H9 (cell line): Measurements from ENCODE around the gene MAST4. TPM values are rescaled to one million over a fixed set of nuclear protein-coding genes. Genes with fewer than 3 reads are reported as not detected.

Experiments
- DNase-seq: peaks from one replicate; pipeline ENCODE4 v3.0.0-alpha.2; 2017
- H2AFZ ChIP-seq: one replicate; pipeline ENCODE4 v1.6.1; 2013; ENCODE audit warnings: mild to moderate bottlenecking, low read length, control low read depth, moderate library complexity
- H2AK5ac ChIP-seq: 2 replicates; pipeline ENCODE4 v1.6.1; 2013; ENCODE audit warnings: low read length, control low read depth, mixed read lengths; ENCODE audit not compliant: insufficient read length
- H2BK120ac ChIP-seq: one replicate; pipeline ENCODE4 v1.6.1; 2013; ENCODE audit warnings: low read depth, mild to moderate bottlenecking, low read length, control low read depth, inconsistent platforms; ENCODE audit not compliant: poor library complexity, severe bottlenecking
- H2BK12ac ChIP-seq: 2 replicates; pipeline ENCODE4 v1.6.1; 2013; ENCODE audit warnings: low read length, control low read depth, mixed read lengths, low read depth; ENCODE audit not compliant: insufficient read length
- H2BK15ac ChIP-seq: 2 replicates; pipeline ENCODE4 v1.6.1; 2013; ENCODE audit warnings: low read depth, low read length, control low read depth
- H2BK20ac ChIP-seq: one replicate; pipeline ENCODE4 v1.6.1; 2013; ENCODE audit warnings: low read depth, mild to moderate bottlenecking, low read length, control low read depth, inconsistent platforms; ENCODE audit not compliant: poor library complexity, severe bottlenecking
- H2BK5ac ChIP-seq: 2 replicates; pipeline ENCODE4 v1.6.1; 2013; ENCODE audit warnings: low read length, control low read depth, mixed read lengths; ENCODE audit not compliant: insufficient read length
- H3K14ac ChIP-seq: 2 replicates; pipeline ENCODE4 v1.6.1; 2013; ENCODE audit warnings: low read length, control low read depth; ENCODE audit not compliant: insufficient read depth
- H3K18ac ChIP-seq: 2 replicates; pipeline ENCODE4 v1.6.1; 2013; ENCODE audit warnings: low read depth, mild to moderate bottlenecking, mixed read lengths, low read length, control low read depth; ENCODE audit not compliant: insufficient read length
- H3K23ac ChIP-seq: 2 replicates; pipeline ENCODE4 v1.6.1; 2013; ENCODE audit warnings: low read length, control low read depth, mixed read lengths, low read depth; ENCODE audit not compliant: insufficient read length
- H3K23me2 ChIP-seq: 2 replicates; pipeline ENCODE4 v1.6.1; 2013; ENCODE audit warnings: low read depth, mild to moderate bottlenecking, mixed read lengths, low read length, control low read depth; ENCODE audit not compliant: insufficient read length, poor library complexity, severe bottlenecking
- H3K27ac ChIP-seq: 2 replicates; pipeline ENCODE4 v1.5.1; 2013; ENCODE audit warnings: low read length, control low read depth, mixed read lengths, low read depth; ENCODE audit not compliant: insufficient read length
- H3K27me3 ChIP-seq: 2 replicates; pipeline ENCODE4 v1.6.1; 2013; ENCODE audit warnings: low read length, control low read depth, inconsistent platforms; ENCODE audit not compliant: insufficient read depth
- H3K4ac ChIP-seq: 2 replicates; pipeline ENCODE4 v1.6.1; 2013; ENCODE audit warnings: low read depth, mild to moderate bottlenecking, control low read depth, inconsistent platforms, low read length, moderate library complexity
- H3K4me1 ChIP-seq: 2 replicates; pipeline ENCODE4 v1.6.1; 2013; ENCODE audit warnings: low read length, control low read depth, inconsistent platforms; ENCODE audit not compliant: insufficient read depth
- H3K4me2 ChIP-seq: 2 replicates; pipeline ENCODE4 v1.6.1; 2013; ENCODE audit warnings: low read length, control low read depth, mixed read lengths; ENCODE audit not compliant: insufficient read length, insufficient read depth
- H3K56ac ChIP-seq: 2 replicates; pipeline ENCODE4 v1.6.1; 2013; ENCODE audit warnings: low read depth, mild to moderate bottlenecking, mixed read lengths, low read length, control low read depth; ENCODE audit not compliant: insufficient read length
- H3K79me1 ChIP-seq: 2 replicates; pipeline ENCODE4 v1.6.1; 2013; ENCODE audit warnings: low read depth, mild to moderate bottlenecking, moderate library complexity, low read length, control low read depth, inconsistent platforms; ENCODE audit not compliant: insufficient read depth, poor library complexity, severe bottlenecking
- H3K79me2 ChIP-seq: 2 replicates; pipeline ENCODE4 v1.6.1; 2013; ENCODE audit warnings: low read length, control low read depth, inconsistent platforms; ENCODE audit not compliant: insufficient read depth
- H3K9ac ChIP-seq: 2 replicates; pipeline ENCODE4 v1.6.1; 2013; ENCODE audit warnings: low read length, control low read depth, mixed read lengths; ENCODE audit not compliant: insufficient read length; ENCODE audit errors: extremely low read depth
- H3K9me3 ChIP-seq: one replicate; pipeline ENCODE4 v1.6.1; 2013; ENCODE audit warnings: low read depth, low read length, inconsistent platforms; ENCODE audit not compliant: control insufficient read depth
- H3T11ph ChIP-seq: one replicate; pipeline ENCODE4 v1.6.1; 2013; ENCODE audit warnings: mild to moderate bottlenecking, low read length, control low read depth, inconsistent platforms
- H4K20me1 ChIP-seq: one replicate; pipeline ENCODE4 v1.6.1; 2013; ENCODE audit not compliant: control insufficient read depth, insufficient read length, insufficient read depth
- H4K5ac ChIP-seq: 2 replicates; pipeline ENCODE4 v1.6.1; 2013; ENCODE audit warnings: low read depth, mild to moderate bottlenecking, mixed read lengths, low read length, control low read depth; ENCODE audit not compliant: insufficient read length
- H4K8ac ChIP-seq: replicated peaks from 2 replicates; pipeline ENCODE4 v1.6.1; 2013; ENCODE audit warnings: low read length, control low read depth, mixed read lengths, low read depth; ENCODE audit not compliant: insufficient read length
- H4K91ac ChIP-seq: 2 replicates; pipeline ENCODE4 v1.6.1; 2013; ENCODE audit warnings: low read depth, mild to moderate bottlenecking, moderate library complexity, mixed read lengths, low read length, control low read depth; ENCODE audit not compliant: insufficient read length
- H3K27ac Mint-ChIP-seq, 3 experiments: 2 replicates in 2 of 3; 3 replicates in 1 of 3; pipeline ENCODE4 v1.8.0; 2020 to 2021; ENCODE audit warnings: mixed read lengths in 3 of 3, mild to moderate bottlenecking in 1 of 3, moderate library complexity in 1 of 3
- H3K27me3 Mint-ChIP-seq: 2 replicates; pipeline ENCODE4 v1.8.0; 2021; ENCODE audit warnings: low read depth, mild to moderate bottlenecking, moderate library complexity, mixed read lengths
- H3K36me3 Mint-ChIP-seq, 3 experiments: 2 replicates in 2 of 3; 3 replicates in 1 of 3; pipeline ENCODE4 v1.8.0; 2020 to 2021; ENCODE audit warnings: low read depth in 3 of 3, mixed read lengths in 3 of 3; ENCODE audit not compliant: insufficient read depth in 1 of 3
- H3K4me1 Mint-ChIP-seq, 2 experiments: 2 replicates each; pipeline ENCODE4 v1.8.0; 2020; ENCODE audit warnings: mixed read lengths in 2 of 2
- H3K4me3 Mint-ChIP-seq, 2 experiments: 2 replicates in 1 of 2; 3 replicates in 1 of 2; pipeline ENCODE4 v1.8.0; 2020 to 2021; ENCODE audit warnings: mild to moderate bottlenecking in 2 of 2, mixed read lengths in 2 of 2, moderate library complexity in 1 of 2
- H3K9me3 Mint-ChIP-seq, 2 experiments: 2 replicates in 1 of 2; 3 replicates in 1 of 2; pipeline ENCODE4 v1.8.0; 2020; ENCODE audit warnings: mild to moderate bottlenecking in 2 of 2, mixed read lengths in 2 of 2, moderate library complexity in 1 of 2
- CTCF ChIP-seq: fragments of 200-600 bp; sonication (generic); conservative IDR thresholded peaks from 3 replicates; pipeline ENCODE4 v1.8.0; 2021; ENCODE audit warnings: antibody characterized with exemption, mild to moderate bottlenecking
- total RNA-seq: library from RNA; stranded (reverse); gene quantifications from 2 replicates; pipeline ENCODE4 v1.2.1, GENCODE V29; 2021

Gene MAST4
- total RNA-seq, 1 experiment from 2014 or later = 3.7 TPM

GRCh38 chr5:67098656-67099055 is 502.5 kb downstream of the MAST4 start:
- no peak overlapping the region for H4K8ac ChIP-seq
- H3K4me1 Mint-ChIP-seq = peaks cover 17 to 19% of the 10 kb centered on the region in 2 experiments
- no peak for TF ChIP-seq CTCF
- H4K5ac ChIP-seq = no peak overlapping the region
- no peaks in the 10 kb centered on the region for H3K9me3 ChIP-seq
- H3K9ac ChIP-seq = no peak overlapping the region
- no peak for DNase-seq
- no peaks in the 10 kb centered on the region for H3K79me2 ChIP-seq
- H3K23ac ChIP-seq = no peak overlapping the region
- H3K4ac ChIP-seq = no peak overlapping the region
- H3K18ac ChIP-seq = no peak overlapping the region
- no peak overlapping the region for H2BK12ac ChIP-seq
- H2AFZ ChIP-seq = no peak overlapping the region
- H3K4me1 ChIP-seq = peaks cover 2% of the 10 kb centered on the region; the same call in 1 of the 2 replicates
- H2BK5ac ChIP-seq = no peak overlapping the region
- no peaks in the 10 kb centered on the region for H3K79me1 ChIP-seq
- H3K27me3 Mint-ChIP-seq = no peaks in the 10 kb centered on the region
- no peak overlapping the region for H3K4me2 ChIP-seq
- H4K20me1 ChIP-seq = no peaks in the 10 kb centered on the region
- no peak overlapping the region for H3K14ac ChIP-seq
- H3K23me2 ChIP-seq = no peaks in the 10 kb centered on the region
- no peak overlapping the region for H3K27ac Mint-ChIP-seq
- H2BK120ac ChIP-seq = no peak overlapping the region
- H3K27ac ChIP-seq = no peak overlapping the region
- H2BK15ac ChIP-seq = no peak overlapping the region
- no peak overlapping the region for H2BK20ac ChIP-seq
- H3K36me3 Mint-ChIP-seq = no peaks in the 10 kb centered on the region
- no peaks in the 10 kb centered on the region for H3K27me3 ChIP-seq
- no peak overlapping the region for H3T11ph ChIP-seq
- no peak overlapping the region for H3K56ac ChIP-seq
- no peaks in the 10 kb centered on the region for H3K9me3 Mint-ChIP-seq
- H3K4me3 Mint-ChIP-seq = no peak overlapping the region
- no peak overlapping the region for H2AK5ac ChIP-seq
- no peak overlapping the region for H4K91ac ChIP-seq
